ENCODE results near the gene MAMDC4.
"Not testable (repeated sequence)": the region's sequence is repeated elsewhere in the genome, so short reads cannot be mapped to it uniquely, and the experiment has no call there.

GRCh38 chr9:136837856-136838277 is 14.3 kb upstream of the MAMDC4 start:
- TF ChIP-seq CTCF (IDR thresholded peaks at IDR 0.05; ENCODE audit: insufficient read depth, low read depth, low read length); EZH2 (IDR thresholded peaks at IDR 0.05; ENCODE audit: insufficient read depth, low read length): not testable (repeated sequence)
